Activated naive CD4-positive, alpha-beta T cell treated with anti-CD3 and anti-CD28 coated beads, Interleukin-2, amount 10 ng/mL, durations not matched to agents 7 days and 5 days (primary cell): ENCODE data around the gene ABLIM1.

Experiments used
- CTCF ChIA-PET: fragments of 350-600 bp; sonication (Branson Sonifier 250); formaldehyde crosslinking; loops from one replicate; lab custom pipeline; 2021; ENCODE audit warnings: antibody characterized with exemption; lab: Charles Lee
- DNase-seq: peaks from one replicate; pipeline ENCODE4 v3.0.0-alpha.2; 2020
- H3K27ac Mint-ChIP-seq: one replicate; pipeline ENCODE4 v1.8.0; 2021; ENCODE audit warnings: mild to moderate bottlenecking, moderate library complexity, mixed read lengths
- H3K27me3 Mint-ChIP-seq: one replicate; pipeline ENCODE4 v1.8.0; 2021; ENCODE audit warnings: mild to moderate bottlenecking, mixed read lengths
- H3K36me3 Mint-ChIP-seq: one replicate; pipeline ENCODE4 v1.8.0; 2021; ENCODE audit warnings: mixed read lengths
- H3K4me1 Mint-ChIP-seq: one replicate; pipeline ENCODE4 v1.8.0; 2021; ENCODE audit warnings: mixed read lengths
- H3K4me3 Mint-ChIP-seq: one replicate; pipeline ENCODE4 v1.8.0; 2021; ENCODE audit warnings: mild to moderate bottlenecking, moderate library complexity, mixed read lengths
- H3K9me3 Mint-ChIP-seq: one replicate; pipeline ENCODE4 v1.8.0; 2021; ENCODE audit warnings: mixed read lengths

The ABLIM1 gene

GRCh38 chr10:114437473-114438292 lies 220.4 kb downstream of the ABLIM1 start:
- no peak overlapping the region for H3K4me3 Mint-ChIP-seq
- H3K36me3 Mint-ChIP-seq = peaks cover 73% of the 10 kb centered on the region
- CTCF ChIA-PET = interaction anchor here (0.7 to 1.3 kb wide), 2 partner anchors 23 to 134 kb away, joined by 3 to 10 read pairs; no protein-coding TSS in a partner anchor
- no peak for DNase-seq
- no peak overlapping the region for H3K27ac Mint-ChIP-seq
- H3K27me3 Mint-ChIP-seq = no peaks in the 10 kb centered on the region
- H3K9me3 Mint-ChIP-seq = no peaks in the 10 kb centered on the region
- H3K4me1 Mint-ChIP-seq = no peaks in the 10 kb centered on the region

- Mint-ChIP-seq H3K4me1 (no peaks in the 10 kb centered on the region), H3K4me3 (no peak overlapping the region), H3K27ac (no peak overlapping the region), H3K36me3 (peaks cover 72% of the 10 kb centered on the region), H3K27me3 (no peaks in the 10 kb centered on the region), H3K9me3 (no peaks in the 10 kb centered on the region)
- no peak for DNase-seq
- CTCF ChIA-PET = interaction anchor here (0.6 kb wide), 1 partner anchor 88 kb away, joined by 3 read pairs; no protein-coding TSS in a partner anchor
These were observed 221.1 kb downstream of the ABLIM1 start for GRCh38 chr10:114436941-114437340.

GRCh38 chr10:114432566-114433093 lies 225.4 kb downstream of the ABLIM1 start:
- CTCF ChIA-PET = interaction anchor here (1.0 kb wide), 1 partner anchor 129 kb away, joined by 4 read pairs; no protein-coding TSS in a partner anchor

GRCh38 chr10:114431414-114432135 lies 226.5 kb downstream of the ABLIM1 start:
- H3K4me3 Mint-ChIP-seq = no peak overlapping the region
- CTCF ChIA-PET = interaction anchor here (1.0 kb wide), 1 partner anchor 128 kb away, joined by 4 read pairs; no protein-coding TSS in a partner anchor
- no peaks in the 10 kb centered on the region for H3K4me1 Mint-ChIP-seq
- no peak overlapping the region for H3K27ac Mint-ChIP-seq
- no peak for DNase-seq
- peaks cover 45% of the 10 kb centered on the region for H3K36me3 Mint-ChIP-seq
- H3K27me3 Mint-ChIP-seq = no peaks in the 10 kb centered on the region
- H3K9me3 Mint-ChIP-seq = no peaks in the 10 kb centered on the region

More at GRCh38 chr10:114432566-114433093, 225.4 kb downstream of the ABLIM1 start:
- Mint-ChIP-seq H3K4me3 (no peak overlapping the region), H3K36me3 (peaks cover 51% of the 10 kb centered on the region), H3K27me3 (no peaks in the 10 kb centered on the region), H3K4me1 (no peaks in the 10 kb centered on the region), H3K9me3 (no peaks in the 10 kb centered on the region), H3K27ac (no peak overlapping the region)
- no peak for DNase-seq

GRCh38 chr10:114430688-114431413 lies 227.2 kb downstream of the ABLIM1 start:
- no peaks in the 10 kb centered on the region for H3K4me1 Mint-ChIP-seq
- peaks cover 39% of the 10 kb centered on the region for H3K36me3 Mint-ChIP-seq
- DNase-seq = no peak
- H3K9me3 Mint-ChIP-seq = no peaks in the 10 kb centered on the region
- no peak overlapping the region for H3K27ac Mint-ChIP-seq
- no peak overlapping the region for H3K4me3 Mint-ChIP-seq
- no peaks in the 10 kb centered on the region for H3K27me3 Mint-ChIP-seq
- CTCF ChIA-PET = no interaction called here

GRCh38 chr10:114429581-114430335 lies 228.3 kb downstream of the ABLIM1 start:
- DNase-seq = no peak
- Mint-ChIP-seq H3K36me3 (peaks cover 32% of the 10 kb centered on the region), H3K27ac (no peak overlapping the region), H3K4me1 (no peaks in the 10 kb centered on the region), H3K27me3 (no peaks in the 10 kb centered on the region), H3K4me3 (no peak overlapping the region), H3K9me3 (no peaks in the 10 kb centered on the region)
- CTCF ChIA-PET = no interaction called here

- CTCF ChIA-PET = no interaction called here
- Mint-ChIP-seq H3K4me3 (no peak overlapping the region), H3K27me3 (peaks cover 4% of the 10 kb centered on the region), H3K9me3 (no peaks in the 10 kb centered on the region), H3K36me3 (peaks cover 19% of the 10 kb centered on the region), H3K4me1 (no peaks in the 10 kb centered on the region), H3K27ac (no peak overlapping the region)
- no peak for DNase-seq
These were observed 230.8 kb downstream of the ABLIM1 start for GRCh38 chr10:114427124-114427852.

- no peak overlapping the region for H3K4me3 Mint-ChIP-seq
- peaks cover 15% of the 10 kb centered on the region for H3K36me3 Mint-ChIP-seq
- CTCF ChIA-PET = no interaction called here
- no peaks in the 10 kb centered on the region for H3K4me1 Mint-ChIP-seq
- H3K9me3 Mint-ChIP-seq = no peaks in the 10 kb centered on the region
- H3K27ac Mint-ChIP-seq = no peak overlapping the region
- no peak for DNase-seq
- peaks cover 4% of the 10 kb centered on the region for H3K27me3 Mint-ChIP-seq
These were observed 231.6 kb downstream of the ABLIM1 start for GRCh38 chr10:114426476-114426875.

GRCh38 chr10:114420811-114421485 lies 237.1 kb downstream of the ABLIM1 start:
- H3K4me1 Mint-ChIP-seq = no peaks in the 10 kb centered on the region
- no peak for DNase-seq
- no peak overlapping the region for H3K27ac Mint-ChIP-seq
- H3K4me3 Mint-ChIP-seq = no peak overlapping the region
- CTCF ChIA-PET = no interaction called here
- H3K9me3 Mint-ChIP-seq = no peaks in the 10 kb centered on the region
- H3K27me3 Mint-ChIP-seq = peaks cover 37% of the 10 kb centered on the region
- no peaks in the 10 kb centered on the region for H3K36me3 Mint-ChIP-seq

GRCh38 chr10:114418109-114418508 lies 240.0 kb downstream of the ABLIM1 start:
- no peaks in the 10 kb centered on the region for H3K36me3 Mint-ChIP-seq
- no peaks in the 10 kb centered on the region for H3K4me1 Mint-ChIP-seq
- H3K27me3 Mint-ChIP-seq = peaks cover 49% of the 10 kb centered on the region
- no peak overlapping the region for H3K27ac Mint-ChIP-seq
- H3K4me3 Mint-ChIP-seq = no peak overlapping the region
- no peak for DNase-seq
- no peaks in the 10 kb centered on the region for H3K9me3 Mint-ChIP-seq
- CTCF ChIA-PET = interaction anchor here (1.0 kb wide), 1 partner anchor 8 kb away, joined by 3 read pairs; no protein-coding TSS in a partner anchor

GRCh38 chr10:114412907-114413797 lies 244.9 kb downstream of the ABLIM1 start:
- DNase-seq = no peak
- H3K27me3 Mint-ChIP-seq = peaks cover 60% of the 10 kb centered on the region
- CTCF ChIA-PET = interaction anchor here (0.9 kb wide), 1 partner anchor 39 kb away, joined by 3 read pairs; no protein-coding TSS in a partner anchor

More at GRCh38 chr10:114412907-114413797, 244.9 kb downstream of the ABLIM1 start:
- no peak overlapping the region for H3K4me3 Mint-ChIP-seq
- no peaks in the 10 kb centered on the region for H3K4me1 Mint-ChIP-seq
- H3K36me3 Mint-ChIP-seq = no peaks in the 10 kb centered on the region
- no peak overlapping the region for H3K27ac Mint-ChIP-seq
- no peaks in the 10 kb centered on the region for H3K9me3 Mint-ChIP-seq
